B cell (primary cell): ENCODE measurements around the gene MAML3.

ENCODE experiments used
- EZH2 ChIP-seq: IDR thresholded peaks from 2 replicates; pipeline ENCODE4 v1.6.1; 2012; ENCODE audit warnings: borderline replicate concordance, low read depth, mild to moderate bottlenecking, moderate library complexity, low read length; ENCODE audit not compliant: insufficient read depth, poor library complexity, severe bottlenecking
- TF ChIP-seq, protein P1 (sequence below): fragments of 200-600 bp; IDR thresholded peaks from one replicate; pipeline ENCODE4 v1.8.0; 2022; ENCODE audit warnings: antibody characterized with exemption, mild to moderate bottlenecking

DNA sequence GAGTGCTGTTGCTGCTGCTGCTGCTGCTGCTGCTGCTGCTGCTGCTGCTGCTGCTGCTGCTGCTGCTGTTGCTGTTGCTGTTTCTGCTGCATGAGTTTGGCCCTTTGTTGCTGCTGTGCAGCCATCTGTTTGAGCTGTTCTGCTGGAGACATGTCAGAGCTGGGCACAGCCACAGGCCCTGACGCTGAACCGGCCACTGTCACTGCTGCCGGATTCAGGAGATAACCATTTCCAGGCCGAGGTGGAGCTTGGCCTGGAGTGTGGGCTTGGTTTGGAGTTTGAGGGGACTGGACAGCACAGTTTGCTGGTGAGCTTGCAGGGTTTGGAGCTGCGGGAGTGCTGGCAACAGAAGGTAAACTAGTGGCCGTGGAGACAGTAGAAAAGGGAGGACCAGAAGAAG lies 264.1 kb downstream of the MAML3 start:
- TF ChIP-seq EZH2: no peak
- TF ChIP-seq, protein P1, sequence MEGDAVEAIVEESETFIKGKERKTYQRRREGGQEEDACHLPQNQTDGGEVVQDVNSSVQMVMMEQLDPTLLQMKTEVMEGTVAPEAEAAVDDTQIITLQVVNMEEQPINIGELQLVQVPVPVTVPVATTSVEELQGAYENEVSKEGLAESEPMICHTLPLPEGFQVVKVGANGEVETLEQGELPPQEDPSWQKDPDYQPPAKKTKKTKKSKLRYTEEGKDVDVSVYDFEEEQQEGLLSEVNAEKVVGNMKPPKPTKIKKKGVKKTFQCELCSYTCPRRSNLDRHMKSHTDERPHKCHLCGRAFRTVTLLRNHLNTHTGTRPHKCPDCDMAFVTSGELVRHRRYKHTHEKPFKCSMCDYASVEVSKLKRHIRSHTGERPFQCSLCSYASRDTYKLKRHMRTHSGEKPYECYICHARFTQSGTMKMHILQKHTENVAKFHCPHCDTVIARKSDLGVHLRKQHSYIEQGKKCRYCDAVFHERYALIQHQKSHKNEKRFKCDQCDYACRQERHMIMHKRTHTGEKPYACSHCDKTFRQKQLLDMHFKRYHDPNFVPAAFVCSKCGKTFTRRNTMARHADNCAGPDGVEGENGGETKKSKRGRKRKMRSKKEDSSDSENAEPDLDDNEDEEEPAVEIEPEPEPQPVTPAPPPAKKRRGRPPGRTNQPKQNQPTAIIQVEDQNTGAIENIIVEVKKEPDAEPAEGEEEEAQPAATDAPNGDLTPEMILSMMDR: no peak
